Osteocyte (in vitro differentiated cells): ENCODE data around the gene CRHR1. TPM values are rescaled to one million over a fixed set of nuclear protein-coding genes. Genes with fewer than 3 reads are reported as not detected.

ENCODE experiments used
- DNase-seq: peaks from one replicate; pipeline ENCODE4 v3.0.0; 2021; ENCODE audit warnings: mixed read lengths; ENCODE audit not compliant: unreplicated experiment; ENCODE audit errors: extremely low spot score
- H3K27ac Mint-ChIP-seq: one replicate; pipeline ENCODE4 v1.8.0; 2021; ENCODE audit warnings: mild to moderate bottlenecking, mixed read lengths; ENCODE audit not compliant: unreplicated experiment
- H3K27me3 Mint-ChIP-seq: one replicate; pipeline ENCODE4 v1.8.0; 2021; ENCODE audit warnings: mixed read lengths; ENCODE audit not compliant: unreplicated experiment
- H3K36me3 Mint-ChIP-seq: one replicate; pipeline ENCODE4 v1.8.0; 2021; ENCODE audit warnings: mixed read lengths; ENCODE audit not compliant: unreplicated experiment
- H3K4me1 Mint-ChIP-seq: one replicate; pipeline ENCODE4 v1.8.0; 2021; ENCODE audit warnings: mixed read lengths; ENCODE audit not compliant: unreplicated experiment
- H3K4me3 Mint-ChIP-seq: one replicate; pipeline ENCODE4 v1.8.0; 2021; ENCODE audit warnings: mild to moderate bottlenecking, moderate library complexity, mixed read lengths; ENCODE audit not compliant: unreplicated experiment
- H3K9me3 Mint-ChIP-seq: one replicate; pipeline ENCODE4 v1.8.0; 2021; ENCODE audit warnings: mixed read lengths; ENCODE audit not compliant: unreplicated experiment
- total RNA-seq: library from RNA; stranded (reverse); gene quantifications from 2 replicates; pipeline ENCODE4 v1.2.1, GENCODE V29; 2021
- TF ChIP-seq, protein P1 (sequence below): fragments of 200-600 bp; sonication (generic); IDR thresholded peaks from 2 replicates; pipeline ENCODE4 v1.5.0; 2021; ENCODE audit warnings: antibody characterized with exemption, mild to moderate bottlenecking, moderate library complexity

Gene CRHR1
- total RNA-seq, 1 donor from 2014 or later = not detected

GRCh38 chr17:45748731-45749310, 35.3 kb upstream of the CRHR1 start:
- no peak overlapping the region for H3K27ac Mint-ChIP-seq
- H3K9me3 Mint-ChIP-seq = no peaks in the 10 kb centered on the region
- H3K4me1 Mint-ChIP-seq = no peaks in the 10 kb centered on the region
- no peaks in the 10 kb centered on the region for H3K36me3 Mint-ChIP-seq
- DNase-seq = no peak
- H3K27me3 Mint-ChIP-seq = peaks cover 25% of the 10 kb centered on the region
- TF ChIP-seq, protein P1, sequence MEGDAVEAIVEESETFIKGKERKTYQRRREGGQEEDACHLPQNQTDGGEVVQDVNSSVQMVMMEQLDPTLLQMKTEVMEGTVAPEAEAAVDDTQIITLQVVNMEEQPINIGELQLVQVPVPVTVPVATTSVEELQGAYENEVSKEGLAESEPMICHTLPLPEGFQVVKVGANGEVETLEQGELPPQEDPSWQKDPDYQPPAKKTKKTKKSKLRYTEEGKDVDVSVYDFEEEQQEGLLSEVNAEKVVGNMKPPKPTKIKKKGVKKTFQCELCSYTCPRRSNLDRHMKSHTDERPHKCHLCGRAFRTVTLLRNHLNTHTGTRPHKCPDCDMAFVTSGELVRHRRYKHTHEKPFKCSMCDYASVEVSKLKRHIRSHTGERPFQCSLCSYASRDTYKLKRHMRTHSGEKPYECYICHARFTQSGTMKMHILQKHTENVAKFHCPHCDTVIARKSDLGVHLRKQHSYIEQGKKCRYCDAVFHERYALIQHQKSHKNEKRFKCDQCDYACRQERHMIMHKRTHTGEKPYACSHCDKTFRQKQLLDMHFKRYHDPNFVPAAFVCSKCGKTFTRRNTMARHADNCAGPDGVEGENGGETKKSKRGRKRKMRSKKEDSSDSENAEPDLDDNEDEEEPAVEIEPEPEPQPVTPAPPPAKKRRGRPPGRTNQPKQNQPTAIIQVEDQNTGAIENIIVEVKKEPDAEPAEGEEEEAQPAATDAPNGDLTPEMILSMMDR = no peak
- H3K4me3 Mint-ChIP-seq = no peak overlapping the region

DNA sequence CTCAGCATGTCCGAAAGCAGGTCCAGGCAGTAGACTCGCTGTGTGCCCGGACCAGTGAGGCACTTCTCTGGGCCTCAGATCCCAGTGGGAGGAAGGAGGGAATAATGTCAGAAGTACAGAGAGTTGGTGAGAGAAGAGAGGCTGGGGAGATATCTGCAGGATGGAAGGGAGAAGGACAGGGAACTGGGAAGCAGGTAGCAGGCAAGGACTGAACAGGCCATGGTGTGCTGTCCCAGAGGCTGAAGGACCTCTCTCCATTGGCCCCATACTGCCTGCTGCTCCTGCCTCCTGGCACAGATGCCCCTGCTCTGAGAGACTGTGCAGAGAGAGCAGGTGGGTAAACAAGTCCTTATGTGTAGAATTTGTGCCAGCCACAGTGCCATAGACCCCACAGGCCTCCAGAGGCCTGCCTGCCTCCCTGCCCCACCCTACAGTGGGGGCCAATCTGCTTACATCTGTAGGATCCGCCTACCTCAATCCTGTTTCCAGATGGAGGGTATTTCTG, 34.2 kb upstream of the CRHR1 start:
- Mint-ChIP-seq H3K27me3 (peaks cover 26% of the 10 kb centered on the region), H3K4me3 (no peak overlapping the region), H3K4me1 (no peaks in the 10 kb centered on the region), H3K36me3 (no peaks in the 10 kb centered on the region), H3K9me3 (no peaks in the 10 kb centered on the region), H3K27ac (no peak overlapping the region)
- TF ChIP-seq, protein P1 = no peak
- no peak for DNase-seq

GRCh38 chr17:45750779-45751440, 33.2 kb upstream of the CRHR1 start:
- H3K27me3 Mint-ChIP-seq = peaks cover 24% of the 10 kb centered on the region
- TF ChIP-seq, protein P1 = no peak
- no peak for DNase-seq
- H3K4me1 Mint-ChIP-seq = no peaks in the 10 kb centered on the region
- no peak overlapping the region for H3K27ac Mint-ChIP-seq
- no peak overlapping the region for H3K4me3 Mint-ChIP-seq
- H3K9me3 Mint-ChIP-seq = no peaks in the 10 kb centered on the region
- H3K36me3 Mint-ChIP-seq = no peaks in the 10 kb centered on the region

- H3K4me3 Mint-ChIP-seq = no peak overlapping the region
- H3K27me3 Mint-ChIP-seq = peaks cover 25% of the 10 kb centered on the region
- H3K9me3 Mint-ChIP-seq = no peaks in the 10 kb centered on the region
- no peak for DNase-seq
- TF ChIP-seq, protein P1 = no peak
- no peaks in the 10 kb centered on the region for H3K4me1 Mint-ChIP-seq
- H3K27ac Mint-ChIP-seq = no peak overlapping the region
- H3K36me3 Mint-ChIP-seq = no peaks in the 10 kb centered on the region
Observed at GRCh38 chr17:45751466-45751865, 32.7 kb upstream of the CRHR1 start.

- Mint-ChIP-seq H3K9me3 (no peaks in the 10 kb centered on the region), H3K27ac (no peak overlapping the region), H3K36me3 (no peaks in the 10 kb centered on the region), H3K4me1 (no peaks in the 10 kb centered on the region), H3K27me3 (peaks cover 31% of the 10 kb centered on the region), H3K4me3 (no peak overlapping the region)
- no peak for DNase-seq
- TF ChIP-seq, protein P1 = no peak
Observed at GRCh38 chr17:45752246-45752645, 31.9 kb upstream of the CRHR1 start.
